HepG2 (cell line): ENCODE results near the gene ADAMTS17. TPM values are rescaled to one million over a fixed set of nuclear protein-coding genes. Genes with fewer than 3 reads are reported as not detected.

ENCODE experiments used
- ATAC-seq: fragments of 200-7000 bp; cut with Tn5 transposase; 3 replicates; pipeline ENCODE4 v1.9.1; 2020; ENCODE audit warnings: mild to moderate bottlenecking, moderate library complexity
- BruUV-seq: library from RNA; stranded (reverse); fragments of 400-500 nt; replicated peaks from 2 replicates; lab custom pipeline; 2021; lab: Mats Ljungman, UMichigan
- CTCF ChIA-PET: fragments of 300-600 bp; formaldehyde crosslinking; extraction: SDS; loops from one replicate; lab custom pipeline; 2021; ENCODE audit warnings: low total read pairs, inconsistent platforms, low intra/inter-chr PET ratio; lab: Yijun Ruan, JAX
- POLR2A ChIA-PET: fragments of 350-600 bp; sonication (Branson Sonifier 250); formaldehyde crosslinking; loops from one replicate; lab custom pipeline; 2020; ENCODE audit warnings: antibody characterized with exemption, inconsistent platforms; lab: Yijun Ruan, JAX
- DNase-seq: peaks from one replicate; pipeline ENCODE4 v3.0.0-alpha.2; 2015; ENCODE audit warnings: low spot score
- FAIRE-seq: peaks from 3 replicates; lab custom pipeline; 2011; peaks lifted over from hg19 to GRCh38; lab: Jason Lieb, UNC
- H2AFZ ChIP-seq: one replicate; pipeline ENCODE4 v1.6.1; 2011; ENCODE audit warnings: low read length, inconsistent platforms
- H3K27ac ChIP-seq: fragments of 300-600 bp; 3 replicates; pipeline ENCODE4 v1.8.0; 2011; ENCODE audit warnings: mixed run types, mild to moderate bottlenecking, mixed read lengths, low read length, inconsistent platforms; ENCODE audit not compliant: insufficient read depth; ENCODE audit errors: extremely low read length
- H3K27me3 ChIP-seq, 2 experiments: fragments of 200-600 bp in 1 of 2; 2 replicates in 1 of 2; 3 replicates in 1 of 2; pipeline versions ENCODE4 v1.6.0 to v1.8.0; 2011; ENCODE audit warnings: low read length in 2 of 2, mild to moderate bottlenecking in 2 of 2, moderate library complexity in 2 of 2, inconsistent platforms in 1 of 2; ENCODE audit not compliant: insufficient read depth in 2 of 2, control insufficient read depth in 1 of 2
- H3K36me3 ChIP-seq, 2 experiments: fragments of 200-600 bp in 1 of 2; replicated peaks in 1 of 2; 2 replicates in 1 of 2; 3 replicates in 1 of 2; pipeline versions ENCODE4 v1.5.1 to v1.8.0; 2011; ENCODE audit warnings: low read length in 2 of 2, inconsistent platforms in 1 of 2; ENCODE audit not compliant: insufficient read depth in 2 of 2, control insufficient read depth in 1 of 2
- H3K4me1 ChIP-seq: 2 replicates; pipeline ENCODE4 v1.5.1; 2012; ENCODE audit warnings: low read length, inconsistent platforms; ENCODE audit not compliant: insufficient read depth
- H3K4me2 ChIP-seq: 2 replicates; pipeline ENCODE4 v1.6.0; 2011; ENCODE audit warnings: low read depth, low read length, inconsistent platforms
- H3K4me3 ChIP-seq, 3 experiments: fragments of 200-600 bp in 1 of 3; sonication (generic), shearing (Covaris generic) in 1 of 3; replicated peaks in 1 of 3; 2 replicates each; pipeline ENCODE4 v1.5.1; 2011 to 2016; ENCODE audit warnings: low read length in 3 of 3, inconsistent platforms in 2 of 3, low read depth in 2 of 3, mild to moderate bottlenecking in 2 of 3, control low read depth in 1 of 3, mixed read lengths in 1 of 3; ENCODE audit not compliant: insufficient read depth in 1 of 3
- H3K79me2 ChIP-seq: one replicate; pipeline ENCODE4 v1.6.1; 2011; ENCODE audit warnings: low read length, inconsistent platforms; ENCODE audit not compliant: insufficient read depth
- H3K9ac ChIP-seq: 2 replicates; pipeline ENCODE4 v1.6.0; 2011; ENCODE audit warnings: mild to moderate bottlenecking, low read depth, low read length, inconsistent platforms; ENCODE audit not compliant: insufficient read depth
- H3K9me3 ChIP-seq: 2 replicates; pipeline ENCODE4 v1.5.1; 2012; ENCODE audit warnings: mild to moderate bottlenecking, low read length
- H4K20me1 ChIP-seq: 2 replicates; pipeline ENCODE4 v1.6.0; 2011; ENCODE audit warnings: inconsistent platforms, mild to moderate bottlenecking, low read length, moderate library complexity; ENCODE audit not compliant: insufficient read depth
- ATAD3A ChIP-seq: sonication (generic); formaldehyde crosslinking; IDR thresholded peaks from 2 replicates; pipeline ENCODE4 v1.4.0; 2020; ENCODE audit warnings: missing genetic modification reagents
- CREB3 ChIP-seq: sonication (generic); formaldehyde crosslinking; IDR thresholded peaks from 2 replicates; pipeline ENCODE4 v1.5.0; 2020; ENCODE audit warnings: missing genetic modification reagents
- KLF12 ChIP-seq: sonication (generic); formaldehyde crosslinking; IDR thresholded peaks from 2 replicates; pipeline ENCODE4 v1.4.0; 2020; ENCODE audit warnings: missing genetic modification reagents, borderline replicate concordance
- MEIS1 ChIP-seq: sonication (generic); formaldehyde crosslinking; IDR thresholded peaks from 2 replicates; pipeline ENCODE4 v1.9.0; 2021; ENCODE audit warnings: mild to moderate bottlenecking, missing genetic modification reagents, moderate library complexity, borderline replicate concordance
- NFIC ChIP-seq: IDR thresholded peaks from 2 replicates; pipeline ENCODE4 v1.6.1; 2012; ENCODE audit warnings: mild to moderate bottlenecking, low read length, inconsistent platforms
- NFYB ChIP-seq: sonication (generic); formaldehyde crosslinking; IDR thresholded peaks from 2 replicates; pipeline ENCODE4 v1.4.0; 2020; ENCODE audit warnings: missing genetic modification reagents
- NONO ChIP-seq, 2 experiments: fragments of 450-650 bp in 1 of 2; sonication (generic) in 1 of 2; formaldehyde crosslinking in 1 of 2; IDR thresholded peaks in 1 of 2; conservative IDR thresholded peaks in 1 of 2; 2 replicates each; pipeline versions ENCODE4 v1.6.1 to v1.8.0; 2017 to 2022; ENCODE audit warnings: mild to moderate bottlenecking in 1 of 2, missing genetic modification reagents in 1 of 2, moderate library complexity in 1 of 2
- POGZ ChIP-seq: sonication (generic); formaldehyde crosslinking; IDR thresholded peaks from 2 replicates; pipeline ENCODE4 v1.4.0; 2020; ENCODE audit warnings: mild to moderate bottlenecking, missing genetic modification reagents
- POLR2A ChIP-seq, 2 experiments: IDR thresholded peaks; 2 replicates each; pipeline ENCODE4 v1.6.1; 2011; ENCODE audit warnings: low read depth in 2 of 2, low read length in 2 of 2, mild to moderate bottlenecking in 1 of 2, moderate library complexity in 1 of 2; ENCODE audit not compliant: insufficient read depth in 1 of 2
- RELA ChIP-seq: sonication (generic); formaldehyde crosslinking; IDR thresholded peaks from 2 replicates; pipeline ENCODE4 v1.4.0; 2020; ENCODE audit warnings: missing genetic modification reagents
- SMARCC2 ChIP-seq: fragments of 450-650 bp; IDR thresholded peaks from 2 replicates; pipeline ENCODE4 v1.6.1; 2017; ENCODE audit warnings: antibody characterized with exemption, mild to moderate bottlenecking
- XBP1 ChIP-seq: sonication (generic); formaldehyde crosslinking; IDR thresholded peaks from 2 replicates; pipeline ENCODE4 v1.5.0; 2020; ENCODE audit warnings: missing genetic modification reagents
- ZNF282 ChIP-seq: fragments of 450-650 bp; IDR thresholded peaks from 2 replicates; pipeline ENCODE4 v1.6.1; 2018; ENCODE audit not compliant: partially characterized antibody
- ZNF414 ChIP-seq: sonication (generic); formaldehyde crosslinking; IDR thresholded peaks from 2 replicates; pipeline ENCODE4 v1.5.0; 2020; ENCODE audit warnings: missing genetic modification reagents
- ZNF512 ChIP-seq: sonication (generic); formaldehyde crosslinking; IDR thresholded peaks from 2 replicates; pipeline ENCODE4 v1.4.0; 2020; ENCODE audit warnings: mild to moderate bottlenecking, missing genetic modification reagents
- ZNF569 ChIP-seq: sonication (generic); formaldehyde crosslinking; IDR thresholded peaks from 2 replicates; pipeline ENCODE4 v1.5.0; 2020; ENCODE audit warnings: mild to moderate bottlenecking, missing genetic modification reagents, moderate library complexity, borderline replicate concordance
- ZNF747 ChIP-seq: sonication (generic); formaldehyde crosslinking; IDR thresholded peaks from 2 replicates; pipeline ENCODE4 v1.8.1; 2023; ENCODE audit warnings: missing genetic modification reagents, mild to moderate bottlenecking, borderline replicate concordance
- ZSCAN9 ChIP-seq: IDR thresholded peaks from 2 replicates; pipeline ENCODE4 v1.6.1; 2016; ENCODE audit warnings: borderline replicate concordance
- WGBS: methylation state at CpG from one replicate; pipeline ENCODE4 v1.1.6; 2017; ENCODE audit warnings: low lambda C conversion rate; 5-methylcytosine and 5-hydroxymethylcytosine counted together
- in situ Hi-C: cut with HindIII; loops from 2 replicates; pipeline ENCODE4 v1.10.0; 2017; ENCODE audit warnings: low pct_unique_long_range_greater_than_20kb; ENCODE audit not compliant: extremely low pct_ligation_motif_present
- intact Hi-C: fragments of 100-400 bp; cut with micrococcal nuclease; formaldehyde crosslinking; loops from one replicate; pipeline ENCODE4 v1.10.0; 2022; ENCODE audit not compliant: unreplicated experiment
- polyA plus RNA-seq, 8 experiments: library from polyadenylated mRNA; depleted of rRNA in 3 of 8; stranded (reverse) in 7 of 8; unstranded in 1 of 8; fragments of >200 nt; fragmentation: Illumina TruSeq in 4 of 8; extraction: Trizol in 4 of 8; gene quantifications; 2 replicates each; pipeline versions ENCODE4 v1.2.1 to v1.2.3, GENCODE V29; 2011 to 2016; ENCODE audit warnings: low read depth in 4 of 8, missing spikeins in 1 of 8, mixed read lengths in 1 of 8; ENCODE audit not compliant: insufficient read depth in 1 of 8
- total RNA-seq, 5 experiments: library from RNA; depleted of rRNA; stranded (reverse); fragments of >200 nt; fragmentation: Illumina TruSeq; extraction: Trizol; gene quantifications; 2 replicates each; pipeline ENCODE4 v1.2.3, GENCODE V29; 2016; ENCODE audit warnings: low read depth in 1 of 5
- TF ChIP-seq, protein P1 (sequence below): sonication (generic); formaldehyde crosslinking; IDR thresholded peaks from 2 replicates; pipeline ENCODE4 v1.4.0; 2020; ENCODE audit warnings: low read depth, mild to moderate bottlenecking, missing genetic modification reagents

The ADAMTS17 gene
- total and polyA plus RNA-seq, 2 of the 13 experiments (the other 11 are each of a cell fraction or from before 2014, with no cell fraction given) = 0.02 to 0.04 TPM

DNA sequence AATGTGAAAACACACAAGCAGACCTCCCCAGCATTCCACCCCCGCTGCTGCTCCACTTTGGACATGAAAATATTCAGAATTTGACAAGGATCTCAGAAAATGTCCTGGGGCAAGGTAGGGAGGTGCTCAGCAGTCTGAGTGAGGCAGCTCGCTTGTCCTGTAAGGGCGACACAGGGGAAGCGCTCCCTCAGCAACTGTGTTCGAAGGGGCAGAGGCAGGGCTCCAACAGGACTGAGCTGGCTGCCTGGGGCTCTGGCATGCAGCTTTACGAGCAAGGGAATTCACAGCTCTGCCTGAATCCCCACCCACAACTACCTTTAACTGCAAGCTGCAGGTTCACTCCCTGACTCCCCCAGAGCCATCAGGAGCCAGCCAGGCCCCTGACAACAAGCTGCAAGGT is 321.6 kb downstream of the ADAMTS17 start:
- no peak overlapping the region for H2AFZ ChIP-seq
- no peaks in the 10 kb centered on the region for H3K79me2 ChIP-seq
- H3K4me2 ChIP-seq = no peak overlapping the region
- intact Hi-C loops (no loop called here), in situ Hi-C loops (no loop called here)
- TF ChIP-seq KLF12 = no peak
- TF ChIP-seq POGZ (CRISPR knock-in tag) = no peak
- TF ChIP-seq SMARCC2 = no peak
- TF ChIP-seq ZNF747 (CRISPR knock-in tag) = no peak
- TF ChIP-seq ZSCAN9 (CRISPR knock-in tag) = no peak
- TF ChIP-seq NFIC = no peak
- TF ChIP-seq, protein P1, sequence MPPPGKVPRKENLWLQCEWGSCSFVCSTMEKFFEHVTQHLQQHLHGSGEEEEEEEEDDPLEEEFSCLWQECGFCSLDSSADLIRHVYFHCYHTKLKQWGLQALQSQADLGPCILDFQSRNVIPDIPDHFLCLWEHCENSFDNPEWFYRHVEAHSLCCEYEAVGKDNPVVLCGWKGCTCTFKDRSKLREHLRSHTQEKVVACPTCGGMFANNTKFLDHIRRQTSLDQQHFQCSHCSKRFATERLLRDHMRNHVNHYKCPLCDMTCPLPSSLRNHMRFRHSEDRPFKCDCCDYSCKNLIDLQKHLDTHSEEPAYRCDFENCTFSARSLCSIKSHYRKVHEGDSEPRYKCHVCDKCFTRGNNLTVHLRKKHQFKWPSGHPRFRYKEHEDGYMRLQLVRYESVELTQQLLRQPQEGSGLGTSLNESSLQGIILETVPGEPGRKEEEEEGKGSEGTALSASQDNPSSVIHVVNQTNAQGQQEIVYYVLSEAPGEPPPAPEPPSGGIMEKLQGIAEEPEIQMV (CRISPR knock-in tag) = no peak
- TF ChIP-seq ZNF414 = no peak
- no peak for TF ChIP-seq CREB3 (CRISPR knock-in tag)
- TF ChIP-seq POLR2A (IDR thresholded peaks at IDR 0.05; ENCODE audit: insufficient read depth in 1 of 2, low read depth in 2 of 2, low read length in 2 of 2) = no peak
- no peak for TF ChIP-seq ZNF512 (CRISPR knock-in tag)
- TF ChIP-seq XBP1 (CRISPR knock-in tag) = no peak
- TF ChIP-seq ATAD3A (CRISPR knock-in tag) = no peak
- no peak for TF ChIP-seq MEIS1
- no peak for TF ChIP-seq ZNF569 (CRISPR knock-in tag)
- no peak for TF ChIP-seq ZNF282
- TF ChIP-seq RELA (CRISPR knock-in tag) = no peak
- TF ChIP-seq NFYB (CRISPR knock-in tag) = no peak
- no peak for TF ChIP-seq NONO (IDR thresholded peaks at IDR 0.05)
- no peak for TF ChIP-seq NONO (CRISPR knock-in tag; conservative IDR thresholded peaks at IDR 0.05)
- FAIRE-seq = no peak
- POLR2A ChIA-PET = no interaction called here
- DNase-seq = no peak
- BruUV-seq = no TSS peak
- peaks cover 0 to 1% of the 10 kb centered on the region in 2 experiments; a peak in 1 of 5 replicates for H3K27me3 ChIP-seq
- CTCF ChIA-PET = no interaction called here
- no peaks in the 10 kb centered on the region for H3K4me1 ChIP-seq
- no peak overlapping the region for H3K4me3 ChIP-seq
- no peaks in the 10 kb centered on the region for H3K36me3 ChIP-seq
- WGBS = no CpG with 5 or more reads among the region's 6 CpGs
- no peak overlapping the region for H3K27ac ChIP-seq
- H3K9ac ChIP-seq = no peak overlapping the region
- H3K9me3 ChIP-seq = no peaks in the 10 kb centered on the region
- peak; percentile 35; the same call in 2 of the 3 replicates for ATAC-seq
- no peaks in the 10 kb centered on the region for H4K20me1 ChIP-seq
